GM12892 (cell line): ENCODE results near the gene RASL11B.

ENCODE experiments used
- POLR2A ChIP-seq: IDR thresholded peaks from 2 replicates; pipeline ENCODE4 v1.6.1; 2011; ENCODE audit warnings: low read depth, low read length, control low read depth
- TAF1 ChIP-seq: IDR thresholded peaks from 2 replicates; pipeline ENCODE4 v1.6.1; 2011; ENCODE audit warnings: low read depth, mild to moderate bottlenecking, control low read depth, low read length, borderline replicate concordance

- TF ChIP-seq POLR2A (no peak), TAF1 (no peak)
These were observed 28.3 kb downstream of the RASL11B start for GRCh38 chr4:52890521-52890791.
